WERI-Rb-1 (cell line): ENCODE measurements around the gene CNKSR1.

Experiments
- DNase-seq: peaks from one replicate; pipeline ENCODE4 v3.0.0-alpha.2; 2020
- H3K27ac ChIP-seq: fragments of 250-450 bp; sonication (Bioruptor Pico); 2 replicates; pipeline ENCODE4 v1.5.1; 2020; ENCODE audit warnings: mild to moderate bottlenecking, moderate library complexity
- H3K27me3 ChIP-seq: fragments of 250-450 bp; sonication (Bioruptor Pico); 2 replicates; pipeline ENCODE4 v1.5.1; 2021; ENCODE audit warnings: mild to moderate bottlenecking, low read depth, moderate library complexity; ENCODE audit not compliant: insufficient read depth, severe bottlenecking
- H3K36me3 ChIP-seq: fragments of 250-450 bp; sonication (Bioruptor Pico); 2 replicates; pipeline ENCODE4 v1.5.1; 2020; ENCODE audit warnings: mild to moderate bottlenecking, moderate library complexity
- H3K4me3 ChIP-seq: 2 replicates; pipeline ENCODE4 v1.5.1; 2011; ENCODE audit warnings: low read depth, mild to moderate bottlenecking, control low read depth, low read length
- H3K9me3 ChIP-seq: fragments of 250-450 bp; sonication (Bioruptor Pico); 2 replicates; pipeline ENCODE4 v1.5.1; 2021; ENCODE audit warnings: mild to moderate bottlenecking, moderate library complexity; ENCODE audit not compliant: severe bottlenecking
- TF ChIP-seq, protein P1 (sequence below): IDR thresholded peaks from 2 replicates; pipeline ENCODE4 v1.5.1; 2011; ENCODE audit warnings: low read depth, mild to moderate bottlenecking, control low read depth, inconsistent platforms, low read length

CNKSR1 gene

DNA sequence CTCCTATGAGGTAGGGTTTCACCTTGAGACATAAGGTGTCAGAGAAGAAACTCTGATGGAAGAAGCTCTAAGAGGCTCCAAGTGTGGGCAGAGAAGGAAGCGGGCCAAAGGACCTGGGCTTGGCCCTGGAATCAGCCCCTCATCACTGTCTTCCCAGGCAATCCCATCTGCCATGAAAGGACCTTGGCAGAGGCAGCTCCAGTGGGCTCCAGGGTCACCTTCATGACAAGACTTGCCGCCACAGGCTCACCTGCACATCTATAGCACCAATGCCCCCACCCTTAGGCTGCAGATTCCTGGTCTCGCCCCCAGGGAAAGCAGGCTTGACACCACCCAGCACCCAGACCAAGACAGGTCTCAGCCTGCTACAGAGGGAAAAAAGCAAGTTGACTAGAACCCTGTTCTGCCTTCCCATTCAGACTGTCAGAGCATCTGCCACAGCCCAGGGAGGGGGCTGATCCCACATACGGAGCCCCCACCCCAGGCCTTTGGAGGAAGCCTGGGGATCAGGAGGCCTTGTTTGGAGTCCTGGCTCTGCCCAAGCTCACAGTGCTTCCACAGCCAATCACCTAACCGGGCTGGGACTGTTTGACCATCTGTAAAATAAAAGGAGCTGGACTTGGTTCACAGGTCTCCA lies 18.9 kb upstream of the CNKSR1 start:
- H3K27ac ChIP-seq = no peak overlapping the region
- TF ChIP-seq, protein P1, sequence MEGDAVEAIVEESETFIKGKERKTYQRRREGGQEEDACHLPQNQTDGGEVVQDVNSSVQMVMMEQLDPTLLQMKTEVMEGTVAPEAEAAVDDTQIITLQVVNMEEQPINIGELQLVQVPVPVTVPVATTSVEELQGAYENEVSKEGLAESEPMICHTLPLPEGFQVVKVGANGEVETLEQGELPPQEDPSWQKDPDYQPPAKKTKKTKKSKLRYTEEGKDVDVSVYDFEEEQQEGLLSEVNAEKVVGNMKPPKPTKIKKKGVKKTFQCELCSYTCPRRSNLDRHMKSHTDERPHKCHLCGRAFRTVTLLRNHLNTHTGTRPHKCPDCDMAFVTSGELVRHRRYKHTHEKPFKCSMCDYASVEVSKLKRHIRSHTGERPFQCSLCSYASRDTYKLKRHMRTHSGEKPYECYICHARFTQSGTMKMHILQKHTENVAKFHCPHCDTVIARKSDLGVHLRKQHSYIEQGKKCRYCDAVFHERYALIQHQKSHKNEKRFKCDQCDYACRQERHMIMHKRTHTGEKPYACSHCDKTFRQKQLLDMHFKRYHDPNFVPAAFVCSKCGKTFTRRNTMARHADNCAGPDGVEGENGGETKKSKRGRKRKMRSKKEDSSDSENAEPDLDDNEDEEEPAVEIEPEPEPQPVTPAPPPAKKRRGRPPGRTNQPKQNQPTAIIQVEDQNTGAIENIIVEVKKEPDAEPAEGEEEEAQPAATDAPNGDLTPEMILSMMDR = no peak
- no peaks in the 10 kb centered on the region for H3K9me3 ChIP-seq
- H3K4me3 ChIP-seq = no peak overlapping the region
- H3K27me3 ChIP-seq = no peaks in the 10 kb centered on the region
- DNase-seq = no peak
- H3K36me3 ChIP-seq = no peaks in the 10 kb centered on the region

DNA sequence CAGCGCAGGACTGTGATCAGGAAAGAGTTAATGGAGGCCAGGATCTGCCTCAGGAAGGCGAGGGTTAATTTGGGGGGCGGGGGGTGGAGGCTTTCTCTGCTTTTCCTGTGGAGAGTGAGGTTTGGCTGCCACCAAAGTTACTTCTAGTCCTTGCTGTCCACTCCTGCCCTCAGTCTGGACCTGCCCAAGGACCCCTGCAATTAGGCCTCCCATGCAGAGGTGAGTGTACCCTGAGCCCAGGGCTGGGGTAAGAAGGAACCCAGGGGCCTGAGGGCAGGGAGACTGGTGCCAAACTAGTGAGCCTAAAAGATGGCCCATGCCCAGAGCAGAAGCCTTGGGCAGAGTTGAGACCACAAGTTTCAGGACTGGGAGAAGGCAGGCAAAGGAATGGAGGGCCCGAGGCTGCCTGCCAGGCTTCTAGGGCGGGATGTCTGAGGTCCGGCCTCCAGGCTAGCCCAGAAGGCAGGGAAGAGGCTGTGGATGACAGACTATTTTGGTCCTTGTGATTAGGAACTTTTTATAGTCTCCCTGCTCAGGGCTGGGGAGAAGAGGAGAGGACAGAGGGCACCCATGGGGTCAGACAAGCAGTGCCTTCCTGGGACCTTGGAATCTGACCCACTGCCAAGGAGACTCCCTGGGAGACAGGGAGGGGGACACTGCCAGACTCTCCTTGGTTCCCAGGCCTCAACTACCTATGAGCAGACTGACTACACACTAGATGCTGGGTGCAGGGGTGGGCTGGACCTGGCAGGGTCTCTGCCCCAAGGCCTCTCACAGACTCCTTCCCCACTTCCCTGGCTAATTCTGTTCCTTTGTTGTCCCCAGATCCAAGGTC lies 18.2 kb upstream of the CNKSR1 start, which contains the start of gene FAM110D:
FAM110D (plus strand) TSS at position 172 of the 835 bp plus-strand sequence. CDS start 2,213 bp downstream, outside the sequence.
- TF ChIP-seq, protein P1 = no peak
- H3K27me3 ChIP-seq = no peaks in the 10 kb centered on the region

DNA sequence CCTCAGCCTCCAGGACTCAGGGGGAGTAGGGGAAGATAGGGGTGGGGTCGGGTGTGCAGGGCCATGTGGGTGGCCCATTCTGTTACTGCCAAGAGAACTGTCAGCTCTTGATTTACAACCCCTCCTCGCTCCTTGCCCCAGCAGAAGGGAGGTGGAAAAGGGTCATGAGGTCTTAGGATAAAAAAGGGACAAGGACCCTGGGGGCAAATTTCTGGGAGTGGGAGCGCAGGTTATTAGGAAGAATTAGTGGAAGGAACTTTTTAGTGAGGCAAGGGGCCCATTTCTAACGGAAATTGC lies 17.6 kb upstream of the CNKSR1 start:
- H3K36me3 ChIP-seq = no peaks in the 10 kb centered on the region
- no peak overlapping the region for H3K4me3 ChIP-seq
- H3K9me3 ChIP-seq = no peaks in the 10 kb centered on the region
- TF ChIP-seq, protein P1 = no peak
- DNase-seq = no peak
- H3K27ac ChIP-seq = no peak overlapping the region
- no peaks in the 10 kb centered on the region for H3K27me3 ChIP-seq

More for the DNA sequence above, 18.2 kb upstream of the CNKSR1 start, which contains the start of gene FAM110D:
- no peak within 1 kb of the TSS for H3K27ac ChIP-seq
- no peaks in the 10 kb centered on the region for H3K9me3 ChIP-seq
- H3K36me3 ChIP-seq = no peaks in the 10 kb centered on the region
- no peak for DNase-seq
- H3K4me3 ChIP-seq = no peak within 1 kb of the TSS

DNA sequence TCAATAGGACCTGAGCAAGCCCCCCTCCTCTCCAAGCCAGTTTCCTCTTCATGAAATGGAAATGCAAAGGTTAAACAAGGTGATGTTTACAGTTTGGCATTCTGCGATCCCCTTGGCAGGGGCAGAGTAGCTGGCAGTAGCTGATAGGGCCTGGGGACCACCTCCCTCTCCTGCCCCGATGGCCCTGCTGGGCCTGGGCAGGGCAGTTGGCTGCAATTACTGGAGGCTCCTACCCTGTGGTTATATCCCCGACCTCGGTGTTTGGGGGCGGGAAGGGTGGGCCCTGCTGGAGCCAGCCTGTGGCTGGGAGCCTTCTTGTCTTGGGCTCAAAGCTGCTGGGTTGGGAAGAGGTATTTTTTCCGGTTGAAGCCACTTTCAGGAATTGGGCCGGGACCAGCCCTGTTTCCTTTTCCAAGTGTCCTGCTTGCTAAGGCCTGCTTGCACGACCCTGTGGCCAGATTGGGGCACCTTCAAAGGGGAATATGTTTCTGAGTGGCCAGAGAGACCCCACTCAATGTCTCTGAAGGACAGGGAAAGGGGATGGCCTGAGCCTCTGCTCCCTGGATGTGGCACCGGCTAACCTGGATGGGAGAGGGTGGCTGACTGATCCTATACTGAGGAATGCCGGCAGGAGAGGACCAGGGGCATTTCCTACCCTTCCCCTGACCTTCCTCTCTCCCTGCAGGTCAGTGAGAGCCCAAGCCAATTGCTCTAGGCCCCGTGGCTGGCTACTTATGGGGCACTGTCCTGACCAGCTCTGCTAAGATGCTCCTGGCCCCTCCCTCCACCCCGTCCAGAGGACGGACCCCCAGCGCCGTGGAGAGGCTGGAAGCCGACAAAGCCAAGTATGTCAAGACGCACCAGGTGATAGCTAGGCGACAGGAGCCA lies 16.5 kb upstream of the CNKSR1 start:
- H3K4me3 ChIP-seq = no peak overlapping the region
- no peak for DNase-seq
- no peaks in the 10 kb centered on the region for H3K9me3 ChIP-seq
- H3K27ac ChIP-seq = no peak overlapping the region
- no peaks in the 10 kb centered on the region for H3K27me3 ChIP-seq
- TF ChIP-seq, protein P1 = no peak
- no peaks in the 10 kb centered on the region for H3K36me3 ChIP-seq

DNA sequence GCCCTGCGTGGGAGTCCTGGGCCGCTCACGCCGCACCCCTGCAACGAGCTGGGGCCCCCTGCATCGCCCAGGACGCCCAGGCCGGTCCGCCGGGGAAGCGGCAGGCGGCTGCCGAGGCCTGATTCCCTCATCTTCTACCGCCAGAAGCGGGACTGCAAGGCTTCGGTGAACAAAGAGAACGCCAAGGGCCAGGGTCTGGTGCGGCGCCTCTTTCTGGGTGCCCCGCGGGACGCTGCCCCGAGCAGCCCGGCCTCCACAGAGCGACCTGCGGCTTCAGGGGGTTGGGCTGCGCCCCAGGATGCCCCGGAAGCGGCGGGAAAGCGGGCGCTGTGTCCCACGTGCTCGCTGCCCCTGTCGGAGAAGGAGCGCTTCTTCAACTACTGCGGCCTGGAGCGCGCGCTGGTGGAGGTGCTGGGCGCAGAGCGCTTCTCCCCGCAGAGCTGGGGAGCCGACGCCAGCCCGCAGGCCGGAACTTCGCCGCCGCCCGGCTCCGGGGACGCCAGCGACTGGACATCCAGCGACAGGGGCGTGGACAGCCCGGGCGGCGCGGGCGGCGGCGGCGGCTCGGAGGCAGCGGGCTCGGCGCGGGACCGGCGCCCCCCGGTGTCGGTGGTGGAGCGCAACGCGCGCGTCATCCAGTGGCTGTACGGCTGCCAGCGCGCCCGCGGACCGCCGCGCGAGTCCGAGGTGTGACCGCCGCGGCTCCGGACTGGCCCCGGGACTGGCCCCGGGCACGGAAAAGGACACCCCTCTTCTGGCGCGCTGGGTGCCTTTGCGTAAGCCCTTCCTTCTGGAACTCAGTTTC lies 15.7 kb upstream of the CNKSR1 start:
- H3K27ac ChIP-seq = no peak overlapping the region; the same call in 1 of the 2 replicates
- no peaks in the 10 kb centered on the region for H3K36me3 ChIP-seq
- no peaks in the 10 kb centered on the region for H3K27me3 ChIP-seq
- H3K4me3 ChIP-seq = peak overlapping the region; percentile 24
- no peaks in the 10 kb centered on the region for H3K9me3 ChIP-seq
- TF ChIP-seq, protein P1 = peak; percentile 37; the same call in 1 of the 2 replicates
- DNase-seq = peak; percentile 65
